ENCODE results near the gene ITGAV. TPM values are rescaled to one million over a fixed set of nuclear protein-coding genes. Genes with fewer than 3 reads are reported as not detected.

Gene ITGAV
- total RNA-seq, 2 donors from 2014 or later, result 63.7 to 79.7 TPM

DNA sequence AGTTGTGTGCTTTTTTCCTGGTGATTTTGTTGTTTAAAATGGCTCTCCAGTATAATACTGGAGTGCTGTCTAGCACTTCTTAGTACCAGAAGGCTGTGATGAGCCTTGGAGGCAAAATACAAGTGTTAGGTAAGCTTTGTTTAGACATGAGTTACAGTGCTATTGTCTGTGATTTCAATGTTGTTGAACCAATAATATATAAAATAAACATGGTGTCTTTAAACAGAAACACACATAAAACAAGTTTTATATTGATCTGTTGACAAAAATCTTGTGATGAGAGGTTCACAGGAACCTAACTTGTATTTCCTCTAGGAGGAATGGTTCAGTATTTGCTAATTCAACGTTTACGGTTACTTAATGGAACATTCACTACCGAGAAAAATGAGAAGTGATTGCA is 99.0 kb downstream of the ITGAV start:
- TF ChIP-seq, protein P1, sequence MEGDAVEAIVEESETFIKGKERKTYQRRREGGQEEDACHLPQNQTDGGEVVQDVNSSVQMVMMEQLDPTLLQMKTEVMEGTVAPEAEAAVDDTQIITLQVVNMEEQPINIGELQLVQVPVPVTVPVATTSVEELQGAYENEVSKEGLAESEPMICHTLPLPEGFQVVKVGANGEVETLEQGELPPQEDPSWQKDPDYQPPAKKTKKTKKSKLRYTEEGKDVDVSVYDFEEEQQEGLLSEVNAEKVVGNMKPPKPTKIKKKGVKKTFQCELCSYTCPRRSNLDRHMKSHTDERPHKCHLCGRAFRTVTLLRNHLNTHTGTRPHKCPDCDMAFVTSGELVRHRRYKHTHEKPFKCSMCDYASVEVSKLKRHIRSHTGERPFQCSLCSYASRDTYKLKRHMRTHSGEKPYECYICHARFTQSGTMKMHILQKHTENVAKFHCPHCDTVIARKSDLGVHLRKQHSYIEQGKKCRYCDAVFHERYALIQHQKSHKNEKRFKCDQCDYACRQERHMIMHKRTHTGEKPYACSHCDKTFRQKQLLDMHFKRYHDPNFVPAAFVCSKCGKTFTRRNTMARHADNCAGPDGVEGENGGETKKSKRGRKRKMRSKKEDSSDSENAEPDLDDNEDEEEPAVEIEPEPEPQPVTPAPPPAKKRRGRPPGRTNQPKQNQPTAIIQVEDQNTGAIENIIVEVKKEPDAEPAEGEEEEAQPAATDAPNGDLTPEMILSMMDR (conservative IDR thresholded peaks at IDR 0.05), result no peak
- Histone ChIP-seq H3K27ac (ENCODE audit: low read depth, low read length) (no peak overlapping the region), H3K4me3 (ENCODE audit: low read length) (no peak overlapping the region), H3K9ac (ENCODE audit: extremely low read depth, low read length, poor library complexity, severe bottlenecking) (no peak overlapping the region), H3K9me3 (ENCODE audit: control insufficient read depth, low read length) (peaks cover 13% of the 10 kb centered on the region), H3K4me1 (ENCODE audit: control insufficient read depth, insufficient read depth, low read length) (no peaks in the 10 kb centered on the region), H3K36me3 (ENCODE audit: control insufficient read depth, insufficient read depth, low read length) (no peaks in the 10 kb centered on the region), H3K27me3 (ENCODE audit: control insufficient read depth, insufficient read depth, low read length, poor library complexity, severe bottlenecking) (no peaks in the 10 kb centered on the region)
- no peaks in the 10 kb centered on the region for H3K27me3 Mint-ChIP-seq (ENCODE audit: insufficient read depth)
- H3K27ac Mint-ChIP-seq, result no peak overlapping the region
- no peak for DNase-seq
- no peak overlapping the region for H3K4me3 Mint-ChIP-seq
- peaks cover 3% of the 10 kb centered on the region for H3K4me1 Mint-ChIP-seq
- H3K9me3 Mint-ChIP-seq, result peaks cover 10% of the 10 kb centered on the region
- no peaks in the 10 kb centered on the region for H3K36me3 Mint-ChIP-seq (ENCODE audit: low read depth)
- 93% methylated on average over 3 of the region's 3 CpGs; no CpG with 5 or more reads in 1 of the 2 experiments for WGBS, 2 experiments (ENCODE audit: insufficient coverage in 1 of 2, insufficient read length in 1 of 2)

DNA sequence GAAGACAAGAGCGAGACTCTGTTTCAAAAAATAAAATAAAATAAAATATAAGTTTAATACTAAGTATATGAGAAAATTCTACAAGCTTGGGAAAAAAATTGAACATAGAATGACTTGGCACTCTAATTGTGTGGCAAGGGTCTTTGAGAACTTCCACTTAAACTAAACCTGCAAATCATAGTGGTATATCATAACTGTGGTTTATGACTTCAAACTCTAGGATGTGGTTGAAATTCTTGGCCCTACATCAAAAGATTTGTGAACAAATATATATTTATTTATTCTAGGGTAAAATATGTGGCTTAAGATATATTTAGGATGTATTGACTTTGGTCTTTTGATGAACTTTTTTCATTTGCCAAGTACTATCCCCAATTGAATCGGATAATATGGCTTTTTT is 100.9 kb downstream of the ITGAV start:
- H3K27me3 Mint-ChIP-seq (ENCODE audit: insufficient read depth), result no peaks in the 10 kb centered on the region
- H3K36me3 ChIP-seq (ENCODE audit: control insufficient read depth, insufficient read depth, low read length), result no peaks in the 10 kb centered on the region
- H3K36me3 Mint-ChIP-seq (ENCODE audit: low read depth), result no peaks in the 10 kb centered on the region
- H3K27ac ChIP-seq (ENCODE audit: low read depth, low read length), result no peak overlapping the region
- TF ChIP-seq, protein P1 (conservative IDR thresholded peaks at IDR 0.05), result no peak
- WGBS, 2 experiments (ENCODE audit: insufficient coverage in 1 of 2, insufficient read length in 1 of 2), result 93% methylated on average over 1 of the region's 2 CpGs; no CpG with 5 or more reads in 1 of the 2 experiments
- DNase-seq, result no peak
- no peaks in the 10 kb centered on the region for H3K4me1 ChIP-seq (ENCODE audit: control insufficient read depth, insufficient read depth, low read length)
- no peak overlapping the region for H3K4me3 Mint-ChIP-seq
- H3K27me3 ChIP-seq (ENCODE audit: control insufficient read depth, insufficient read depth, low read length, poor library complexity, severe bottlenecking), result no peaks in the 10 kb centered on the region
- H3K9me3 ChIP-seq (ENCODE audit: control insufficient read depth, low read length), result peaks cover 13% of the 10 kb centered on the region
- no peak overlapping the region for H3K27ac Mint-ChIP-seq
- H3K9me3 Mint-ChIP-seq, result peaks cover 10% of the 10 kb centered on the region
- H3K4me1 Mint-ChIP-seq, result peaks cover 3% of the 10 kb centered on the region
- no peak overlapping the region for H3K9ac ChIP-seq (ENCODE audit: extremely low read depth, low read length, poor library complexity, severe bottlenecking)
- H3K4me3 ChIP-seq (ENCODE audit: low read length), result no peak overlapping the region

DNA sequence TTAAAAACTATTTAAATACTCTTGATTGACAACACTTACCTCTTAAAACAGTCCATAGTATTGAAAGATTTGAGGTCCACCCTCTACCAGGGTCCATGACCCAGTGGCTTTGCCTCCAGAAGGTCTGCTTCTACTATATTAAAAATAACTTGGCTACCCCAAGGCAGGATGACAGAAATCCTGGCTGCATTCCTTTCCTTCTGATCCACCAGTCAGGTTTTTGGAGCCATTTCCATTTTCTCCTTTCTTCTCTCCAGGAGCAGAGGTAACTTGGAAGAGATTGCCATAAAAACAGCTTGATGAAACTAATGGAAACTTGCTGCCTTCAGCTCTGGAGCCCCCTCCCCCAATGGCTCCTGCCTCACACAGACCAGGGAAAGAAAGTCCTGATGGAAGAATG is 101.4 kb downstream of the ITGAV start:
- no peak for DNase-seq
- H3K27me3 Mint-ChIP-seq (ENCODE audit: insufficient read depth), result no peaks in the 10 kb centered on the region
- H3K9me3 Mint-ChIP-seq, result peaks cover 10% of the 10 kb centered on the region
- H3K36me3 ChIP-seq (ENCODE audit: control insufficient read depth, insufficient read depth, low read length), result no peaks in the 10 kb centered on the region
- TF ChIP-seq, protein P1 (conservative IDR thresholded peaks at IDR 0.05), result no peak
- peaks cover 13% of the 10 kb centered on the region for H3K9me3 ChIP-seq (ENCODE audit: control insufficient read depth, low read length)
- H3K4me1 ChIP-seq (ENCODE audit: control insufficient read depth, insufficient read depth, low read length), result no peaks in the 10 kb centered on the region
- H3K4me1 Mint-ChIP-seq, result peaks cover 3% of the 10 kb centered on the region
- no peak overlapping the region for H3K4me3 ChIP-seq (ENCODE audit: low read length)
- H3K27ac ChIP-seq (ENCODE audit: low read depth, low read length), result no peak overlapping the region
- no peaks in the 10 kb centered on the region for H3K36me3 Mint-ChIP-seq (ENCODE audit: low read depth)
- H3K4me3 Mint-ChIP-seq, result no peak overlapping the region
- no peak overlapping the region for H3K9ac ChIP-seq (ENCODE audit: extremely low read depth, low read length, poor library complexity, severe bottlenecking)
- H3K27me3 ChIP-seq (ENCODE audit: control insufficient read depth, insufficient read depth, low read length, poor library complexity, severe bottlenecking), result no peaks in the 10 kb centered on the region
- H3K27ac Mint-ChIP-seq, result no peak overlapping the region
